Mucosa of stomach (tissue), 1 donor: Measurements from ENCODE around the gene OR8B3.

Experiments used
- H3K27me3 ChIP-seq: one replicate; pipeline ENCODE4 v1.7.0; 2013; ENCODE audit warnings: mild to moderate bottlenecking, low read length; ENCODE audit not compliant: control insufficient read depth, insufficient read depth
- H3K36me3 ChIP-seq: one replicate; pipeline ENCODE4 v1.7.0; 2013; ENCODE audit warnings: low read length; ENCODE audit not compliant: control insufficient read depth, insufficient read depth
- H3K4me1 ChIP-seq: one replicate; pipeline ENCODE4 v1.7.0; 2013; ENCODE audit warnings: mild to moderate bottlenecking, low read length; ENCODE audit not compliant: control insufficient read depth, insufficient read depth
- H3K4me3 ChIP-seq: one replicate; pipeline ENCODE4 v1.7.0; 2013; ENCODE audit warnings: low read length
- H3K9ac ChIP-seq: one replicate; pipeline ENCODE4 v1.7.0; 2013; ENCODE audit warnings: mild to moderate bottlenecking, low read length, moderate library complexity
- H3K9me3 ChIP-seq: one replicate; pipeline ENCODE4 v1.7.0; 2013; ENCODE audit warnings: mild to moderate bottlenecking, low read length, moderate library complexity; ENCODE audit not compliant: control insufficient read depth
- donor health status: Pancreatic carcinoma.

OR8B3 gene, protein sequence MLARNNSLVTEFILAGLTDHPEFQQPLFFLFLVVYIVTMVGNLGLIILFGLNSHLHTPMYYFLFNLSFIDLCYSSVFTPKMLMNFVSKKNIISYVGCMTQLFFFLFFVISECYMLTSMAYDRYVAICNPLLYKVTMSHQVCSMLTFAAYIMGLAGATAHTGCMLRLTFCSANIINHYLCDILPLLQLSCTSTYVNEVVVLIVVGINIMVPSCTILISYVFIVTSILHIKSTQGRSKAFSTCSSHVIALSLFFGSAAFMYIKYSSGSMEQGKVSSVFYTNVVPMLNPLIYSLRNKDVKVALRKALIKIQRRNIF

DNA sequence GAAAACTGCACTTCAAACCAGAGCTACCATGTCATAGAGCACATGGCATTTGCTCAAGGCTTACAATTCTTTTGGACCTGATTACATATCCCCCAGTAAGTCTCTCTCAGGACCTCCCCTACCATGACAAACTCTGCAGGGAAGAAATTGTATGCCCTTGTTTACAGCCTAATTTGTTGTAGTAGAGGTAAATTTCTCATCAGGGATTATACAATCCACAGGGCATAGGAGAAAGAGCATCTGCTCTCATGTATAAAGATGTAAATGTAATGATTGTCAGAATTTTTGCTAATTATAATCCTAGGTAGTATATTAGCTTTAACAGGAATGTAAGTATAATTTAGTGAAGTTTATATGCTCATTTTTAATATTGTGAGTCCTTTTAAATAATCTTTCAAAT lies at the start of gene OR8B3:
Gene OR8B3, minus strand, starts transcription at position 101 of the 400 bp plus-strand sequence. CDS start 1,673 bp downstream, outside the sequence.
- Histone ChIP-seq H3K27me3 (no peaks in the 10 kb centered on the region), H3K4me3 (no peak within 1 kb of the TSS), H3K36me3 (no peaks in the 10 kb centered on the region), H3K4me1 (no peaks in the 10 kb centered on the region), H3K9ac (no peak within 1 kb of the TSS), H3K9me3 (no peaks in the 10 kb centered on the region)

DNA sequence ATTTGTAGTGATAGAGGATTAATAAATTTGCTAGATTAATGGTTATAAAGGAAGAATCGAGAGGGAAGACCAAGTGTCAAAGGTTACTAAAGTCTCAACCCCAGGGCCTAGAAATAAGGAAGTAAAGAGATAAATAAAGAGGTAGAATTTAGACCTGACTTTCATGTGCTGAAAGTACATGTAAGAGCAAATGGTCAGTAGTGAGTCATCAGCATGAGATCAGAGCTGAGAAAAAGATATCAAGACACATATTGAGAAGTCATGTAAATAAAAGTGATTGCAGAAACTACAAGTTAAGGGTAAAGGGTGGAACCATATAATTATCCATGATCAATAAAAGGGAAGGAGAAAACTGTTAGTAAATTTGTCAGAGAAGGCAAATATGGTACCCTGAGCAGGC lies 48.1 kb upstream of the OR8B3 start:
- no peaks in the 10 kb centered on the region for H3K4me1 ChIP-seq
- no peaks in the 10 kb centered on the region for H3K9me3 ChIP-seq

DNA sequence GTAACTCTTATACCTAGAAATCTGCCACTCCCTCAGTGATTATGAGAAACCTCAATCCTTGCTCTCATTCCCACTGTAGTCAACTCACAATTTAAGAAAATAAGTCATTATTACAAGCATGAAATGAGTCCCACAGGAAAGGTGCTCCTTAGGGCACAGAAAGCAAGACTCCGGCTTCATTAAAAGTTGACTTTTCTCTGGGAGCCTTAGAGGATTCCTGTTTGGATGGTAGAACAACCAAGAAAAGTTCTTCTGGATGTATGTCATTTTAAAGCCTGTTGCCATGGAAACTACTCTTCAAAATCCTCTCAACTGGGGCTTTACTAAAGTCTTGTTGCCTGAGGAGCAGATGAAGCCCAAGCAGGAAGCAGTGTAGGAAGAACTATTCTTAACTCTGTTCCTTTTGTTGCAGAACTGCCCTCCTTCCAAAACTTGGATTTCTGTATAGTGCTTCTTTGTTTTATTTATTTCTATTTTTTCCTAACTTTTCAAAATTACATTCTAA lies 46.9 kb upstream of the OR8B3 start, which contains the start of gene OR8B8:
Gene OR8B8, minus strand, starts transcription at position 51 of the 505 bp plus-strand sequence. CDS start 4,611 bp downstream, outside the sequence.
- Histone ChIP-seq H3K9ac (no peak within 1 kb of the TSS), H3K27me3 (no peaks in the 10 kb centered on the region), H3K36me3 (no peaks in the 10 kb centered on the region), H3K4me1 (no peaks in the 10 kb centered on the region), H3K4me3 (no peak within 1 kb of the TSS), H3K9me3 (no peaks in the 10 kb centered on the region)

More for the DNA sequence above, 48.1 kb upstream of the OR8B3 start:
- Histone ChIP-seq H3K9ac (no peak overlapping the region), H3K36me3 (no peaks in the 10 kb centered on the region), H3K27me3 (no peaks in the 10 kb centered on the region), H3K4me3 (no peak overlapping the region)

DNA sequence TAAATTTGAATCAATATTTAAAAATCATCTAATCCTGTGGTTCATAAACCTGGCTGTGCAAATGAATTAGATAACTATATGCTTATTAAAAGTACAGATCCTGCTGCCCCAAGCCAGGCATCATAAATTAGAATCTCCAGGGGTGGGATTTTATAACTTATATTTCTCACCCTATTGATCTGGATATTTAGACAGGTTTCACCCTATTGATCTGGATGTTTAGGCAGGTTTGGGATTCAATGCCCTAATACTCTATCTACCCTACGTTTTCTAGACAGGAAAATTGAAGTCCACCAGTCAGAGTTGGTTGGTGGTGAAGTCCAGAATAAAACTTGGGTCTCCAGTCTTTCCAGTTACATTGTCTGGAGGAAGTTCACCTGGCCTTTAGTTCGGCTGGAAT lies 44.0 kb upstream of the OR8B3 start:
- Histone ChIP-seq H3K4me3 (no peak overlapping the region), H3K36me3 (no peaks in the 10 kb centered on the region), H3K27me3 (no peaks in the 10 kb centered on the region), H3K4me1 (no peaks in the 10 kb centered on the region), H3K9me3 (no peaks in the 10 kb centered on the region), H3K9ac (no peak overlapping the region)

DNA sequence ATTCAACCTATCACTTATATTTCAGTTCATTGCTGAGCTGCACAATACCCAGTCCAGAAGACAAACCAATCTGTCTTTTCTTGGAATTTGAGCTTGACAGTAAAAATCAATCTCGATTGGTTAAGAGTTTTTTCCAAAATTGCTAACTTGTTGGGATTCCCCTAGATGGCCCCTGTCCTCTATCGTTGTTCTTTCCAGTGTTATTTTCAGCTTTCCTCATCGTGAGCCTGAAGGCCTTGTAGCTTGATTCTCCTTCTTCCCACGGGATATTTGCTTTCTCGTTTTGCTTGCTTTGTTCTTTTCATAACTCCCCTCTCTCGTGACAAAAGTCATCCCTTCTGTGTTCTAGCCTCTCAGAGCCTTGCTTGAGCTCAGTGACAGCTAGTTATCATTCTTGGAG lies 43.6 kb upstream of the OR8B3 start:
- H3K36me3 ChIP-seq, result no peaks in the 10 kb centered on the region
- H3K9me3 ChIP-seq, result no peaks in the 10 kb centered on the region
- H3K9ac ChIP-seq, result no peak overlapping the region
- H3K27me3 ChIP-seq, result no peaks in the 10 kb centered on the region
- H3K4me1 ChIP-seq, result no peaks in the 10 kb centered on the region
- no peak overlapping the region for H3K4me3 ChIP-seq

DNA sequence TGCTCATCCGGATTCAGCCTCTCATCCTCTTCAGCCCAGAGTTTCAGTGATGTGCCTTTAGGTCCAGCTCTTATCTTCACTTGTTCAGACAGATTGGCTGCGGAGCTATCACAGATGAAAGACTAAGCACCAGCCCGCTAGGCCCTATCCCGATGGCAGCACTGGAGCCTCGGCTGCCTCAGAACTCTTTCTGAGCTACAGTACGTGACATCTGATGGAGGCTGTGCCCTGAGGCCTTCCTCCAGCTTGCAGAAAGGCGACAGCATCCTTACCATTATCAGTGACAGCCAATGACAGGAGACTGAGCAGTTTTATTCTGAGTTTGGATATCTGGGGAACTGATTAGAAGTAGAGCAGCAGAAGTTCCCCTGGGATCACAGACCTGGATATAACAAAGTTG lies 42.7 kb upstream of the OR8B3 start:
- Histone ChIP-seq H3K4me3 (no peak overlapping the region), H3K4me1 (no peaks in the 10 kb centered on the region), H3K27me3 (no peaks in the 10 kb centered on the region), H3K36me3 (no peaks in the 10 kb centered on the region), H3K9ac (no peak overlapping the region), H3K9me3 (no peaks in the 10 kb centered on the region)

DNA sequence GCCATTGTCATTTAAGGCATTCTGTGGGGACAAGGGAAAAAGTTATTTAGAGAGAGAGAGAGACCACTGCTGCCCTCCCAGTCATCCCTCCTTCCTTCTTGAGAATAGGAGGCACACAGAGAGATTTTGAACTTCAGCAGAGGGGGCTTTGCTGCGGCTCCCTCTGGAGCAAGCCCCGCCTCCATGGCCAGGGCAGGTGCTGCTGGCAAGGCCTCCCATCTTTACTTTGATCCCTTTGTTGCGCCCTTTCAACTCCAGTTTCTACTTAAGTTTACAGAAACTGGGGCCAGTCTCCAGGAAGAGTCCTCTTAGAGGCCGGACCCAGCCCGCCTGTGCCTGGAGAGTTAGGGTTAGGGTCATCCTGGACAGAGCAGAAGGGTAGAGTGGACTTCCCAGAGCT lies 42.3 kb upstream of the OR8B3 start:
- no peak overlapping the region for H3K9ac ChIP-seq
- H3K36me3 ChIP-seq, result no peaks in the 10 kb centered on the region

DNA sequence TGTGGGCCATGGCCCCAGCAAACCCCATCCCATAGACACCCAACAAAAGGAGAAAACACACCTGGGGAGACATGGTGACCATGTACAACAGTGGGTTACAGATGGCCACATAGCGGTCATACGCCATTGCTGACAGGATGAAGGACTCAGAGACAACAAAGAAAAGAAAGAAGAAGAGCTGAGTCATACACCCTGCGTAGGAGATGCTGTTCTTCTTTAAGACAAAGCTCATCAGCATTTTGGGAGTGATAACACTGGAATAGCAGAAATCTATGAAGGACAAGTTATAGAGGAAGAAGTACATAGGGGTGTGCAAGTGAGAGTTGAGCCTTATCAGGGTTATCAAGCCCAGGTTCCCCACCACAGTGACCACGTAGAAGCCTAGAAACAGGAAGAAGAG lies 41.8 kb upstream of the OR8B3 start:
- H3K9ac ChIP-seq, result no peak overlapping the region
- H3K27me3 ChIP-seq, result no peaks in the 10 kb centered on the region
- no peaks in the 10 kb centered on the region for H3K36me3 ChIP-seq
- no peak overlapping the region for H3K4me3 ChIP-seq
- no peaks in the 10 kb centered on the region for H3K4me1 ChIP-seq
- no peaks in the 10 kb centered on the region for H3K9me3 ChIP-seq

More for the DNA sequence above, 42.3 kb upstream of the OR8B3 start:
- no peaks in the 10 kb centered on the region for H3K4me1 ChIP-seq
- no peaks in the 10 kb centered on the region for H3K9me3 ChIP-seq
- H3K4me3 ChIP-seq, result no peak overlapping the region
- no peaks in the 10 kb centered on the region for H3K27me3 ChIP-seq

DNA sequence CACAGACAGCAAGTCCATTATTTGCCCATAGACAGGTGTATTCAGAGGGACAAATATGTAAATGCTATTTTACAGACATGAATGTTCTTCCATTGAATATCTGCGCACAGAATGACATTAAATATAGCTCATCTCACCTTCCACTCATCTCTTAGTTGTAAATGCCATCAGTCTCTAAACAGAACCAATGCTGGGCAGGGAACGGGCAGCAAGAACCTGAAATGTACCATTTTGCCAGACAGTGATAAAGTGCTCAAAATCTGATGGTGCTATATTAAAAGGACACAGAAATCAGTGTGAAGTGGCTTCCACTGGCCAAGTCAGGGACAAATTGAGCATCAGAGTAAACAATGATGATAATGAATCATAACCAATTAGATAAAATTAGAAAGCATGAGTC lies 35.9 kb upstream of the OR8B3 start:
- no peaks in the 10 kb centered on the region for H3K4me1 ChIP-seq
- H3K4me3 ChIP-seq, result no peak overlapping the region
- H3K9me3 ChIP-seq, result no peaks in the 10 kb centered on the region
- H3K9ac ChIP-seq, result no peak overlapping the region
- H3K36me3 ChIP-seq, result no peaks in the 10 kb centered on the region
- no peaks in the 10 kb centered on the region for H3K27me3 ChIP-seq

DNA sequence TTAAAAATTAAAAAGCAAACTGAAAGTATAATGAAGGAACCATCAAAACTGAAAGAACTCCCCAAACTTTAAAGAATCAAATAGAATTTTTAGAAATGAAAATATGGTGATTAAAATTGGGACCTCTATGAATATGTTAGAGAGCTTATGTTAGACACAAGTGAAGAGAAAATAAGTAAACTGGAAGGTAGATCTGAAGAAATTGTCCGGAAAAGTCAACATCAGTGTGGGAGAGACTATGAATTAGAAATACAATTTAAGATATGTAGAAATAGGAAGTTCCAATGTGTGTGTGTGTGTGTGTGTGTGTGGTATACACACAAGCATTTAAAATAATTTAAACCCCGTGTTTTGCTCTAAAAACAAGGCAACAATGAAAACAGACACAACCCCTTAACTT lies 30.8 kb upstream of the OR8B3 start:
- Histone ChIP-seq H3K27me3 (no peaks in the 10 kb centered on the region), H3K36me3 (no peaks in the 10 kb centered on the region), H3K4me1 (no peaks in the 10 kb centered on the region), H3K9me3 (no peaks in the 10 kb centered on the region), H3K9ac (no peak overlapping the region), H3K4me3 (no peak overlapping the region)

DNA sequence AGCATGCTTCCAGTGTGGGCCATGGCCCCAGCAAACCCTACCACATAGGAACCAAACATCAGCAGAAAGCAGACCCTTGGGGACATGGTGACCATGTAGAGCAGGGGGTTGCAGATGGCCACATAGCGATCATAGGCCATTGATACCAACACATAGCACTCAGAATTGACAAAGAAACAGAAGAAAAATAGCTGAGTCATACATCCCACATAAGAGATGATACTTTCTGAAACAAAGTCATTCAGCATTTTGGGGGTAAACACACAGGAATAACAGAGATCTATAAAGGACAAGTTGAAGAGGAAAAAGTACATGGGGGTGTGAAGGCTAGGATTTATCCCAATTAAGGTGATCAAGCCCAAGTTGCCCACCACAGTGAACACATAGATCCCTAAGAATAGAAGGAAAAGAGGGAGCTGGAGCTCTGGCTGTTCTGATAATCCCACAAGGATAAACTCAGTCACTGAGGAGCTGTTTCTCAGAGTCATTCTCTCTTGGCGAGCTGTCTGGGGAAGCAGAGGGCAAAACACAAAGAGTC lies 25.6 kb upstream of the OR8B3 start, which contains the start of gene OR8B4:
Gene OR8B4, minus strand, starts transcription at position 488 of the 538 bp plus-strand sequence. Its CDS starts 0 bp downstream, at position 488.
- Histone ChIP-seq H3K9ac (no peak within 1 kb of the TSS), H3K9me3 (no peaks in the 10 kb centered on the region), H3K4me3 (no peak within 1 kb of the TSS), H3K4me1 (no peaks in the 10 kb centered on the region), H3K27me3 (no peaks in the 10 kb centered on the region), H3K36me3 (no peaks in the 10 kb centered on the region)

DNA sequence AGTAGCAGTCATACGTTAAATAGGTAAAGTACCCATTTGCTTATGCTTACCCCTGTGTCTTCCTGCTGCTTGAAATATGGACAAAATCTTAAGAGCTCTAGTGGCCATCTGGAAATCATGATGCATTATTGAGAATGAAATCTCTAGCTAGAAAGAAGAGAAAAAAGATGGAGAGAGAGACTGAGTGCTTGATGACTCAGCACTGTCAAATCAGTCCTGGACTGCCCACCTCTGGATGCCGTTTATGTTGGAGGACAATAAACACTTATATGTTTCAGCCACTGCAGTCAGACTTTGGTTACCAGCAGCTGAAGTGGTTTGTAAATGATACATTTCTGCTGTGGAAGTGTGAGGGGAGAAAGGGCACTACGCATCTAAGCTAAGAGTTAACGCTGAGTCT lies 22.2 kb upstream of the OR8B3 start:
- no peaks in the 10 kb centered on the region for H3K36me3 ChIP-seq
- H3K4me3 ChIP-seq, result no peak overlapping the region
- no peaks in the 10 kb centered on the region for H3K27me3 ChIP-seq
- H3K9me3 ChIP-seq, result no peaks in the 10 kb centered on the region
- H3K9ac ChIP-seq, result no peak overlapping the region
- no peaks in the 10 kb centered on the region for H3K4me1 ChIP-seq
